Measurements from ENCODE around the gene OTOG.
"Not testable (repeated sequence)": the region's sequence is repeated elsewhere in the genome, so short reads cannot be mapped to it uniquely, and the experiment has no call there.

The OTOG gene

DNA sequence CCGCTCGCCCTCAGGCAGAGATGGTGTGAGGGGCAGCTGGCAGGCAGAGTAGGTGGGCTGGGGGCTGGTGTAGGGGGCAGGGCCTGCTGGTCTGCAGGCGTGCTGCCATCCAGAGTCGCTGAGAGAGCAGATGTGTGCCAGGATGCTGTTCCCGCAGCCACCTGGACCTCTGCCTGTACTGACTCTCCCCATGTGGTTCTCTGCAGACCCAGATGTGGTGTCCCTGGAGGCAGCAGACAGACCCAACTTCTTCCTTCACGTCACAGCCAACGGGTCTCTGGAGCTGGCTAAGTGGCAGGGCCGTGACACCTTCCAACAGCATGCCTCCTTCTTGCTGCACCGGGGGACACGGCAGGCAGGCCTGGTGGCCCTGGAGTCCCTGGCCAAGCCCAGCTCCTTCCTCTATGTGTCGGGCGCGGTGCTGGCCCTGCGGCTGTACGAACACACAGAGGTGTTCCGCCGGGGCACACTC is 58.6 kb downstream of the OTOG start:
- DNase-seq (ENCODE audit: low read depth), result no peak

DNA sequence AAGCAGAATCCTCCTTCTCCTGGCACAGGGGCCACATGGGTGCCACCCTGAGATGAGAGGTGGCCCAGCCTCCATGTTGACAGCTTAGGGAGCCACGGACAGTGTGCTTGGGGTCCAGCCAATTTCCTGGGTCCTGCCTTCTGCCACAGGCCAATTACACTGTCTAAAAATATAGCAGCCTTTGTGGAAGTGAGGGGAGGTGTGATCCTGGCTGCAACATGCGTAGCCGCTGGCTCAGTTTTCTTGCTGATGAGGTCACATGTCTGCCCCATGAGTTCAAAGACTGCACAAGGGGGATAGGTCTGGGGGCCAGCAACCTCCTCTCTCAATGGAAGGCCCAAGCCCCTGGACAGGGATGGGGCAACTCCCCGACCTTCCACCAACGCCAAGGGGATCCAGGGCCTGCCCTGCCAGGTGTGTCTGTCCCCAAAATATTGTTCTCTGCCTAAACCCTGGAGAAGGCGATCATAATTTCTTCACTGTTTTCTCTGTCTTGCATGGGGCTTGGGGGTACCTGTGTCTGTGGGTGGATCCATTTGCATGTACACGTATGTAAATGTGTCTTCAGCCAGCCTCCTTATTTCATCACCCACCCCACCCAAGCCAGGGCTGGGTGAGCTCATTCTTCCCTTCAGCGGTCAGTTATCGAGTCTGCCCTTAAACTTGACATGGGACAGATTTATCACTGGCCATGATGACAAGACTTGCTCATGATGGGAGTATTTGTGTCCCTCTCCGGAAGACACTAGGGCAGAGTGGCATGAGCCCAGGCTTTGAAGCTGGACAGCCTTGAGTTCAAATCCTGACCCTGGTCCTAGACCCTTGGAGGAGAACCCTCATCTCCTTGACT is 59.4 kb downstream of the OTOG start:
- DNase-seq (ENCODE audit: low read depth), result no peak

DNA sequence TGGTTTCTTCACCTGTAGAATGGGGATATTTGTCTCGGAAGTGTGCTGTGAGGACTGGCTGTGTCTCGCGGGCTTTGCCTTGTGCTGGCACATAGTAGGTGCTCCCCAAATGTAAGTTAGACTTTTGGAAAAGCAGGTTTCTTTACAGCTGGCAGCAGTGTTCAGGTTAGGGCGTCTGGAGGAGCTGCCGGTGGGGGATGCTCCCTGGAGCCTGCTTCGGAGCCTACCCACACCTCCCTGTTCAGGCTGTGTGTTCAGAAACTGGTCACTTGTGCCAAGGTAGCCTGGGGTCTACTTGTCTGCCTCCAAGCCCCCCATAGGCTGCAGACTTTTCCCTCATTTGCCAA is 60.0 kb downstream of the OTOG start:
- DNase-seq (ENCODE audit: low read depth), result no peak

DNA sequence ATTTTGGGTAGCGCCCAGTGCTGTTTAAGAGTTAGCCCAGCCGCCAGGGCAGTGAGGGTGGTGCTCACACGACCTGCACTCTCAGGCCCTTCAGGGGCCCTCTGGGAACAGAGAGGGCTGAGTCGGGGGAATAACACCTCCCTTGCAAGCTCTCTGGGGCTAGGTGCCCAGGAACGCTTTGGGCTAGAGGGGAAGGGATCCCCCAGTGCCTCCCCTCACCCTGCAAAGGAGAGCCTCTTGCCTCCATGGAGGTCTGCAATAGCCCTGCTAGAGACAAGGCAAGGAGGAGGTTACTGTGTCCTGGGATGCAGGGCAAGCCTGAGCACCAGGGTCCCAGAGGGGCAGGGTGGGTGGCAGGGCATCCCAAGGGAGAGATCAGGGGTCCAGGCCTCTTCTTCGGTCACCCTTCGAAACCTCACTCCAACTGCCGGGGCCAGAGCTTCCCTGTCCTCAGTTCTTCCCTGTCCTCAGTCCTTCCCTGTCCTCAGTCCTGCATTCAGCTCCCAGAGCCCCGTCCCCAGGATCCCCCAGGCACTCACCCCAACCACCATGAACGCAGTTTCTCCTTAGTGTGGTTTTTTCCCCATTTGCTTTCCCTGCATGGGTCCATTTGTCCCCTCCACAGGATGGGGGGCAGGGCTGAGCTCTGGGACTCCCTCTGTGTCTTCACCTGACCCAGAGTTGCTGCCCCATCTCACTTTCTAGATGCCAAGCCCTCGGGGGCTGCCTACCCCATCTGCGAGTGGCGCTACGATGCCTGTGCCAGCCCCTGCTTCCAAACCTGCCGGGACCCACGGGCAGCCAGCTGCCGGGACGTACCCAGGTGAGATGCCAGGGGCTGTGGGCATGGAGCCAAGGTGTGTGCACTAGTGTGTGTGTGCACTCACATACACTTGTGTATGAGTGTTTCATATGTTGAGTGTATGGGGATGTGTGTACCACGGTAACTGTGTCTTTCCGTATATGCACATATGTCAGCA is 60.8 kb downstream of the OTOG start:
- no peak for DNase-seq (ENCODE audit: low read depth)

DNA sequence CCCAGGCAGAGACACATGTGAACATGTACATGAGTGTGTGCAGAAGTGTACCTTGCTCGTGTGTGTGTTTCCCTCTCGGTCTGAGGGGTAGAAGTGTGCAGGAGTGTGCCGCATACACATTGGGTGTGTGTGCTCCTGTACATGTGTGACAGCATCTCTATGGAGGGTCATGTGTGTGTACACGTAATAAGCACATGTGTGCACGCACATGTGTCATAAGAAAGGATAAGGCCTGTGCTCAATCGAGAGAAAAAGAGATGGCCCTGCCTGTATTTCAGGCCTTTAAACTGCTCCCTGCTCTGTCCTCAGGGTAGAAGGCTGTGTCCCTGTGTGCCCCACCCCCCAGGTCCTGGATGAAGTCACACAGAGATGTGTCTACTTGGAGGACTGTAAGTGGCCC is 61.8 kb downstream of the OTOG start:
- DNase-seq (ENCODE audit: low read depth), result no peak

DNA sequence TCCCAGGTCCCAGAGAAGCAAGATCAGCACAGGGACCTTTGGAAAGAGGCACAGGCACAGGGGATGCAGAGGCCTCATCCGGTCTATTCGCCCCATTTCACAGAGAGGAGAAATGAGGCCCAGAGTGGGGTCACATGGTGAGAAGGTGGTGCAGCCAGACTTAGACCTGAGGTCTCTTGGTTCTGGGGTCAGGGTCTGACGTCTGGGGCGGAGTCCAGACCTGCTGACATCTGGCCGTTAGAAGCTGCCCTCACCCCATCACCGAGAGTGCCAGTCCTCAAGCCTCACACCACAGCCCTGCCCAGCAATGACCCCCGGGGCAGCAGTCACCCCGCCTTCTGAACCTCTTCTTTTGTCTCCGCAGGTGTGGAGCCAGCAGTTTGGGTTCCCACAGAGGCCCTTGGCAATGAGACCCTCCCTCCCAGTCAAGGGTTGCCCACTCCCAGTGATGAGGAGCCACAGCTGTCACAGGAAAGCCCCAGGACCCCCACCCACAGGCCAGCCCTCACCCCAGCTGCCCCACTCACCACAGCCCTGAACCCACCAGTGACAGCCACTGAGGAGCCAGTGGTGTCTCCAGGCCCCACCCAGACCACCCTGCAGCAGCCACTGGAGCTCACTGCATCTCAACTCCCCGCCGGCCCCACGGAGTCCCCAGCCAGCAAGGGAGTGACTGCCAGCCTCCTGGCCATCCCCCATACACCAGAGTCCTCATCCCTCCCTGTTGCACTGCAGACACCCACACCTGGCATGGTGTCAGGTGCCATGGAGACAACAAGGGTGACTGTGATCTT is 62.4 kb downstream of the OTOG start:
- DNase-seq (ENCODE audit: low read depth), result no peak

DNA sequence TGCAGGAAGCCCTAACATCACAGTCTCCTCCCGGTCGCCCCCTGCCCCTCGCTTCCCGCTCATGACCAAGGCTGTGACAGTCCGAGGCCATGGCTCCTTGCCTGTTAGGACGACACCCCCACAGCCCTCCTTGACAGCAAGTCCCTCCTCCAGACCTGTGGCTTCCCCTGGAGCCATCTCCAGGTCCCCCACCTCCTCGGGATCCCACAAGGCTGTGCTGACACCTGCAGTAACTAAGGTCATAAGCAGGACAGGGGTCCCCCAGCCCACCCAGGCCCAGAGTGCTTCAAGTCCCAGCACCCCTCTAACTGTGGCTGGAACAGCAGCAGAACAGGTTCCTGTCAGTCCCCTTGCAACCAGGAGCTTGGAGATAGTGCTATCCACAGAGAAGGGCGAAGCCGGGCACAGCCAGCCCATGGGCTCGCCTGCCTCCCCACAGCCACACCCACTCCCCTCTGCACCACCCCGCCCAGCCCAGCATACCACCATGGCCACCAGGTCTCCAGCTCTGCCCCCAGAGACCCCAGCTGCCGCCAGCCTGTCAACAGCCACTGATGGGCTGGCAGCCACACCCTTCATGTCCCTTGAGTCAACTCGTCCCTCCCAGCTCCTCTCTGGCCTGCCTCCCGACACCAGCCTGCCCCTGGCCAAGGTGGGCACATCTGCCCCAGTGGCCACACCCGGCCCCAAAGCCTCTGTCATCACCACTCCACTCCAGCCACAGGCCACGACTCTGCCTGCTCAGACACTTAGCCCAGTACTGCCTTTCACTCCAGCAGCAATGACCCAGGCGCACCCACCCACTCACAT is 63.2 kb downstream of the OTOG start:
- DNase-seq (ENCODE audit: low read depth), result no peak

DNA sequence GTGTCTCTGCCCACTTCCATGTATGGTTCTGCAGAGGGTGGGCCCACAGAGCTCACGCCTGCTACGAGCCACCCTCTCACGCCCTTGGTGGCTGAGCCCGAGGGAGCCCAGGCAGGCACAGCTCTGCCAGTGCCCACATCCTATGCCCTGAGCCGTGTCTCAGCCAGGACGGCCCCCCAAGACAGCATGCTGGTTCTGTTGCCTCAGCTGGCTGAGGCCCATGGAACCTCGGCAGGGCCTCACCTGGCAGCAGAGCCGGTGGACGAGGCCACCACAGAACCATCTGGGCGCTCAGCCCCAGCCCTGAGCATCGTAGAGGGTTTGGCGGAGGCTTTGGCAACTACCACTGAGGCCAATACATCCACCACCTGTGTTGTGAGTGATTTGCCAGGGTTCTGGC is 64.0 kb downstream of the OTOG start:
- DNase-seq (ENCODE audit: low read depth), result no peak

DNA sequence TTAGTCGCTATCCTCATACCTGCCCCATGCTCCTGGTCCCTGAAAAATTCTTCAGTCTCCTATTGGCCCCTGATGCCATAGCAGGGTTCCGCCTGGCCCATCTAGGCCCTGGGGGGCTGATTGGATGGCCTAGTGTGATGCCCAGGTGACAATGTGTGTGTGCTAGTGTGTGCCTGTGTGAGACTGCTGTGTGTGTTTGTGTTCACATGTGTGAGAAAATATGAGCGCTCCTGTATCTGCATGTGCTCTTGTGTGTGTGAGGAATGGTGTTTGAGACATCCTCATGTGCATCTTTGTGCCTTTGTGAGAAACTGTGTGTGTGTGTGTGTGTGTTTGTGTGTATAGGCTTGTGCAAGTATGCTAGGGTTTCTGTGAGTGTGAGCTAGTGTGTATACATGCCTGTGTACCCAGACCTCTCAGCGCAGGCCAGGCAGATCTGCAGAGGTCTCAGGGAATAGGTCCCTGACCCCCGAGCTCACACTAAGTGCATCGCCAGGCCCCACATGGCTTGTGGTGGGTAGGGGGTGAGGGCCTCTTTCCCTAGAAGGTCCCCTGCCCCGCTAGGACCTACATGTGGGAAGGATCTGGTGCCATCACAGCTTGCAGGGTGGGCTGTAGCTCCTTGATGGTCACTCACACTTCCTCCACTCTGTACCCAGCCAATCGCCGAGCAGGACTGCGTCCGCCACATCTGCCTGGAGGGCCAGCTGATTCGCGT is 64.6 kb downstream of the OTOG start:
- DNase-seq (ENCODE audit: low read depth), result no peak

DNA sequence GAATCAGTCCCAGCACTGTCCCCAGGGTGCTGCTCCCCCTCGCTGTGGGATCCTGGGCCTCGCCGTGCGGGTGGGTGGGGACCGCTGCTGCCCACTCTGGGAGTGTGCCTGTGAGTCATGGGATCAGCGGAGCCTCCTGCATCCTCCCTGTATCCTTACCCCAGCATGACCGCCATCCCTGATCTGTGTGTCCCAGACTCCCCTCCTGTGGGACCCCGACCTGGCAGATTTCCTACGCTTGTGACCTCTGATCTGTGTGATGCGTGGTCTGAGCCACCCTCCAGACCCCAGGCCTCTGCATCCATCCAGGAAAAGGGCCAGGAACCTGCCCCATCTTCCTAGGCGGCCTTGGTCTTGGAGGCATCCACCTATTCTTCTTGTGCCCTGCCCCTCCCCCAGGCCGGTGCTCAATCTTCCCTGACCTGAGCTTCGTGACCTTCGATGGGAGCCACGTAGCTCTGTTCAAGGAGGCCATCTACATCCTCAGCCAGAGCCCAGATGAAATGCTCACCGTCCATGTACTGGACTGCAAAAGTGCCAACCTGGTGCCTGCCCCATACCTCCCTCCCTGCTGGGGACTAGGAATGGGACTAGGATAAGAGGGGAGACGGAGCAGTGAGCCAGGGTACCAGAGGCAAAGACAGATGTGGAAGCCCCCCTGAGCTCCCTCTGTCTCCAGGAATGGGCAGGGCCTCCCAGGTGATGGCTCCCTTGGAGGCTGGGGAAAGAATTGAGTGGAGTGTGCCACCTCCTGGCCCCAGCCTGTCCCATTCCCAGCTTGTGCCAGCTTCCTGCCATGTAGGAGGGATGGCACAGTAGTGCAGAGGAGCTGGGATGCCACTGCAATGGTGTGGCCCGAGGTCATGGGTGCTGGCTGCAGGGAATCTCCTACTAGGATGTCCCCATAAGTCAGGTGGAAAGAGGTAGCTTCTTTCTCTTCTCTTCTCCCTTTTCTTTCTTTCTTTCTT is 65.4 kb downstream of the OTOG start:
- no peak for DNase-seq (ENCODE audit: low read depth)

DNA sequence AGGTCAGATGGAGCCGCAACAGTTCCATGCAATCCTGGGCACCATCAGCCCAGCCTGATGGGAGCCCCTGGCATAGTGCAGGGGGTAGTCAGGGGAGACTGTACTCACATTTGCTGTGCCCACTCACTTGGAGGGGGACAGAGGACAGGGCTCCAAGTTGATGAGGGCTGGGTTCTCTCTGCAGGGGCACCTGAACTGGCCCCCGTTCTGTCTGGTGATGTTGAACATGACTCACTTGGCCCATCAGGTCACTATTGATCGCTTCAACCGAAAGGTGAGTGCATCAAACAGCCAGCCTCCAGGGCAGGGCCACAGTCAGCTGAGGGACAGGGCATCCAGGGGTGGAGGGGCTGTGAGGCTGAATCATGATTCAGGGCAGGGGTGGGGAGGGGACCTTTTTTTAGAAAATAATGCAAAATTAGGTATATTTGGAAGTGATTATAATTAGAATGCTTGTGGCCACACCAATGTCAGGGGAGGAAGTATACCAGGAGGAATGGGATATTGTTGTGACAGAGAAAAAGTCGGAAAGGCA is 66.4 kb downstream of the OTOG start:
- DNase-seq (ENCODE audit: low read depth), result no peak

DNA sequence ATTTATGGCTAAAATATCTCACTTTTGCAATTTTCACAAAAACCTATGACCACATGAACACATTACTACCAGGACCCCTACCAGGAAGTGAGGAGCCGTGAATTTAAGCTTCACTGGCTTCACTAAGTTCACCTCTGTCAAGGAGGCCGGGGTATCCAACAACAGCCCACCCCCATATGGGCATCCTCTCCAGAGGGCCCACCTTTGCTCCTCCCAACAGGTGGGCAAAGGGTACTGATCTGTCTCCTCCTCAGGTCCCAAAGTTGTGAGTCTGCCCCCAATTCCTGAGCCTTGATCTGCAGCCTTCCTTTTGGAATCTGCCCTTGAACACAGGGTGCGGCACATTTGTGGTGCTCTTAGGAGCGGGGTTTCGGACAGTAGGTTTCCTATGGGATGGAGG is 66.9 kb downstream of the OTOG start:
- DNase-seq (ENCODE audit: low read depth), result no peak

DNA sequence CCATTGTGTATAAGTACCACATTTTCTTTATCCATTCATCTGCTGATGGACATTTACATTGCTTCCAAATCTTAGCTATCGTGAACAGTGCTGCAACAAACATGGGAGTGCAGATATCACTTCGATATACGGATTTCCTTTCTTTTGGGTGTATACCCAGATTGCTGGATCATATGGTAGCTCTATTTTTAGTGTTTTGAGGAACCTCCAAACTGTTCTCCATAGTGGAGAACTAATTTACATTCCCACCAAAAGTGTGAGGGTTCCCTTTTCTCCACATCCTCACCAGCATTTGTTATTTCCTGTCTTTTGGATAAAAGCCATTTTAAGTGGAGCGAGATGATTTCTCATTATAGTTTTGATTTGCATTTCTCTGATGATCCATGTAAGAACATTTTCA is 75.7 kb downstream of the OTOG start:
- DNase-seq (ENCODE audit: low read depth), result not testable (repeated sequence)

DNA sequence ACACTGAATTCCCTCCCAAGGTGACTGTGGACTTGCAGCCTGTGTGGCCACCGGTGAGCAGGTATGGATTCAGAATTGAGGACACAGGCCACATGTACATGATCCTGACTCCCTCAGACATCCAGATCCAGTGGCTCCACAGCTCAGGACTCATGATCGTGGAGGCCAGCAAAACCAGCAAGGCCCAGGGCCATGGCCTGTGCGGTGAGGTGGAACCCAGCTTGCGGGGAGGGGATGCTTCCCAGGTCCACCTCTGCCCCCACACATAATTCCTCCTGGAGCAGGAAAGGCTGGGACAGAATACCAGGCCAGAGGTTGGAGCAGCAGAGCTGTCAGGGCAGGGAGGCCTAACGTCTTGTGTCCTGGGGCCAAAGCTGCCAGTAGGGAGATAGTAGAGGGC is 82.1 kb downstream of the OTOG start:
- DNase-seq (ENCODE audit: low read depth), result no peak

DNA sequence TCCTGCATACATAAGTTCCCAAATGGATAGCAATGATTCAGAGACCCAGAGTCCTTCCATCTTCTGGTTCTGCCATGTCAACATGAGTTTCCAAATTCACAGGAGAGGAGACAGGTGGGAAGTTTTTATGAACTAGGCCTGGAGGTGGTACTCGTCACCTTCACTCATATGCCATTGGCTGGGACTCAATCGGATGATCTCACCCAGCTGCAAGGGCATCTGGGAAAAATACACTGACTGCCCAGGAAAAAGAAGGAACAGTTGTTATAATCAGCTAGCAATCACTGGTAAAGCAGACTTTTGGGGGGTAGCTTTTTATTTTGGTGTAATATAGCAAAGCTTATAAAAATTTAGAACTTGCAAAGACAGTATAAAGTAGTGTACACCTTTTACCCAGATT is 83.9 kb downstream of the OTOG start:
- DNase-seq (ENCODE audit: low read depth), result no peak

DNA sequence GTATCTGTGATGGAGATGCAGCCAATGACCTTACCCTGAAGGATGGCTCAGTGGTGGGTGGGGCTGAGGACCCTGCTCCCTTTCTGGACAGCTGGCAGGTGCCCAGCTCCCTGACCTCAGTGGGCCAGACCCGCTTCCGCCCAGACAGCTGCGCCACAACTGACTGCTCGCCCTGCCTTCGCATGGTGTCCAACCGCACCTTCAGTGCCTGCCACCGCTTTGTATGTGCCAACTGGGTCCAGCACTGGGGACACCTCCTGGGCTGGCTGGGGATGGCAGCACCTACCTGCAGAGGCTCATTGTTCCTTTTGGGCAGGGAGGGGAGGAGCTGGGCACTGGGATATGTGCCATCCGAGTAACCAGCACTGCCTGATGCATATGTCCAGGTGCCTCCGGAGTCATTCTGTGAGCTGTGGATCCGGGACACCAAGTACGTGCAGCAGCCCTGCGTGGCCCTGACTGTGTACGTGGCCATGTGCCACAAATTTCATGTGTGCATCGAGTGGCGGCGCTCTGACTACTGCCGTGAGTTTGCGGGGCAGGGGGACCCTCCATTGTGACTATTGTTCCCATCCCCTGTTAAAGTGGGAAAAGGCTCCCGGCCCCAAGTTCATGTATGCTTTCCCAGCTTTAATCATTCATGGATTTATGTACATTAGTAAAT is 84.8 kb downstream of the OTOG start:
- DNase-seq (ENCODE audit: low read depth), result no peak

DNA sequence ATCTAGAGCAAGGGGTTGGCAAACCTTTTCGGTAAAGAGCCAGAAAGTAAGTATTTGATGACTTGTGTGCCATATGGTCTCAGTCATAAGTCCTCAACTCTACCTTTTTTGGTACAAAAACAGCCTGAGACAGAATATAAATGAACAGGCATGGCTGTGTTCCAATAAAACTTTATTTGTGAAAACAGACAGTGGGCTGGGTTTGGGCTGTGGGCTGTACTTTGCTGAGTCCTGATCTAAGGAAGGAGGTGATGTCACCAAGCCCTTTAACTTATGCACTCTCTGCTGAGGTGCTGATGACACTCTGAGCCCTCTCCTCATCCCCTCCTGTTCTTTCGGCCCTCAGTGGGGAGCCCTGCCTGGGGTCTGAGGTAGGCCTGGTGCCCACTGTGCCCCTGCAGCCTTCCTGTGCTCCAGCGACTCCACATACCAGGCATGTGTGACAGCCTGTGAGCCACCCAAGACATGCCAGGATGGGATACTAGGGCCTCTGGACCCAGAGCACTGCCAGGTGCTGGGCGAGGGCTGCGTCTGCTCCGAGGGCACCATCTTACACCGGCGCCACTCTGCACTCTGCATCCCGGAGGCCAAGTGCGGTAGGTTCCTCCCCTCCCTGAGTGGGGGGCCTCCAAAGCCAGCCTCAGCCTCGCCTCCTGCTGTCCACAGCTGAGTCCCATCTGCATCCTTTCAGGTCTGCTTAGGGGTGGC is 86.4 kb downstream of the OTOG start:
- no peak for DNase-seq (ENCODE audit: low read depth)
